ENCODE measurements around the gene IFI27L2.

Gene IFI27L2

DNA sequence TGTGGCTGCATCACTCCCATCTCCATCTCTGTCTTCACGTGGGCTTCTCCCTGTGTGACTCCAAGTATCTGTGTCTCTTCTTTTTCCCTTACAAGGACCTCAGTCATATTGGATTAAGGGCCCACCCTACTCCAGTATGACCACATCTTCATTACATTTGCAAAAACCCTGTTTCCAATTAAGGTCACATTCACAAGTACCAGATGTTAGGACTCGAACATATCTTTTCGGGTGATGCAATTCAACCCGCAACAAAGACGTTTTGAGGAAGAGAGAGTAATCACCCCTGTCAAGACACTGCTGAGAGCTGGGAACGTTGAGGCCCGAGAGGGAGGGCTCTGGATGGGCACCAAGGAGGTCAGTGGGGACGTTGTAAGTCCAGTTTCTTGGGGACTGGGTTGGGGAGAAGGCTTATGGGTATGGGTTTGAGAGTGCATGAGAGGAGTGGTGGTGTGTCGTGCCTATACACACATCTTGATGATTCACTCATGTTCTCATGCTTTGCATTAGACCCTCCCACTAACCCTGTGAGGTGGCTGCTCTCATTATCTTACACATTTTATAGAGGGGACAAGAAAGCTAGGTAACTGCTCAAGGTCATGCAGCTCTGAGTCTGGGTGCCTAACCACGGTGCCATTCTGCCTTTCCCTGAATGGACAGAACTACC lies 30.9 kb downstream of the IFI27L2 start:
- no peak for DNase-seq

DNA sequence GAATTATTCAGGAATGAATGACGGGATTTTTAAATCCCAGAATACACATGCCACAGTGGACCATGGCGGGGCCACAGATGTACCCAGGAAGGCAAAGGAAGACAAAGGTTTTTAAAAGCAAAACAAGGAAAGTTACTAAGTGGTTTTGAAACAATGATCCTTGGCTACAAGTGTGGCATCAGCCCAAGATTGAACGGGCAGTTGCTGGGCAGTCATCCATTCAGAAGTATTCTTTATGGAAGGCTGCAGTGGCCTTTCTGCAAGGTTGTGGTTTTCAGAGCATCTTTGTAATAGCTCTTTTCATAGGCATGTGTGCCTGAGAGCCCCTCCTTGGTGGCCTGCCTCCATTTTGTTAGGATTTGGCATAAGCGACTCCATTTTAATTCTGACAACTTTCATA lies 32.3 kb downstream of the IFI27L2 start:
- no peak for DNase-seq

DNA sequence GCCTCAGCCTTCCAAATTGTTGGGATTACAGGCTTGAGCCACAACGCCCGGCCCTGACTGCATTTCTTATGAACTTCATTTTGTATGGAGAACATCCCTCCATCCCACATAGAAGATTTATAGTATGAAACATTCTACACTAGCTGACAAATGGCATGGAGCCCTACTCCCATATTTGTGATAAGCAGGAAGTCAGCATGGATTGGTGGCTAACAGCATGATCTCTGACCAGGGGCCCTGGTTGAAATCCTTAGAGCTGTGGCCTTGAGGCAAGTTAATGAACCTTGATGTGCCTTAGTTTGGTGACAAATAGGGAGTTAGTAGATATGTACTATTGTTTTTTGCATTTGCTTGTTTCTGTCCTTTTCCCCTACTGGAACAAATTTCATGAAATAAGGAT lies 36.0 kb downstream of the IFI27L2 start:
- DNase-seq: no peak

DNA sequence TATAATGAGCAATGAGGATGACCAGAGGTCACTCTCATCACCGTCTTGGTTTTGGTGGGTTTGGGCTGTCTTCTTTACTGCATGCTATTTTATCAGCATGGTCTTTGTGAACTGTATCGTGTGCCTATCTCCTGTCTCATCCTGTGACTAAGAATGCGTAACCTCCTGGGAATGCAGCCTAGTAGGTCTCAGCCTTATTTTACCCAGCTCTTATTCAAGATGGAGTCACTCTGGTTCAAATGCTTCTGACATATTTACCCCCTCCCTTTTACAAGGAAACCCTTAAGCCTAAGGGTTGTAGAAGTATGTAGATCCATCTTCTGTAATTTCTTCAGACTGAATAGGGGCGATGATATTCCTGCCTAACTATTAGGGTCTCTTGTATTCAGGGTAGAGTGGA lies 39.9 kb downstream of the IFI27L2 start:
- DNase-seq: no peak

DNA sequence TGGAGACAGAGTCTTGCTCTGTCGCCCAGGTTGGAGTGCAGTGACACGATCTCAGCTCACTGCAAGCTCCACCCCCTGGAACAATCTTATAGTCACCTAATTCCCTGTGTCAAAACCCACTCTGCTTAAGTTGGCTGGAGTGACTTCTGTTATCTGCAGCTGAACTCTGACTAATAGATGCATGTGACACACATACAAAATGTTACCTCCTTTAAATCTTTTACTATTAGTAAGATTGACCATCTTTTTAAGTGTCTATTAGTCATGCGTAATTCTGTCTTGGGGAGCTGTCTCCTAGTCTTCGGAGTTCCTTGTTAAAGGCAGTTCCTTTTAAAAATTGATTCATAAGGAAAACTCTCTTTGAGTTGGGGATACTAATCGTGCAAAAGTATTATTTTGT lies 40.9 kb downstream of the IFI27L2 start:
- DNase-seq: no peak

DNA sequence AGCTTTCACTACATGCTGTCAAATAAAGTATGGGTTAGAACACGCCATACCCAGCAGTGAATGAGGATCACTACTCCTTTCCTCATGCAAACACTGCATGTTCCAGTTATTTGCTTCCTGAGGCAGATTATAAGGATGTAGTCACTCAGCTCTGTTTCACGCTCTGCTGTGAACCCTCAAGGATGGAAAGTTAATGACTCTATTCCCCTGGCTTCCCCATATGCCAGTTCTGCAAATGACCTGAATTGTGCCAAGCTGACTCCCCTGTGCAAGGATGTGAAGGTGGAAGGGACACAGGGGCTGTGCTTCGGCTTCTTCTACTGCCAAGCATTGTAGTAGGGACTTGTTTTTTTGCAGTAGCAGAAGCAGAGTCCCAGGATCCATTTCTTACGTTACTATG lies 41.5 kb downstream of the IFI27L2 start:
- DNase-seq: no peak

DNA sequence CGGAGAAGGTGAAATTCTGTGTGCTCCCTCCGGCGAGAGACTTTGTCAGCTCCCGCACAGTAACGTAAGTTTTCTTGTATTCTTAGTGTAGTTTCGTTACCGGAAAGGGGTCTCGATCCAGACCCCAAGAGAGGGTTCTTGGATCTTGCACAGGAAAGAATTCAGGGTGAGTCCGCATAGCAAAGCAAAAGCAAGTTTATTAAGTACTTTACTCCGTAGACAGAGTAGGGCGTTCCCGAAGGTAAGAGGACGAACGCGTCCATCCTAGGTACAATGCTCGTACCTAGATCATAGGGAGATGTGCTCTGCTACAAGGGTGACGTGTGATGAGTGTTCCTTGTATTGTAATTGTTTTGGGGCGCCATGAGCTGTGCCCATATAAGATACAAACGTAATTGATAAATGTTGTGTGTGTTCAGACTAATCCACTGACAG lies 48.0 kb downstream of the IFI27L2 start:
- DNase-seq: no peak

DNA sequence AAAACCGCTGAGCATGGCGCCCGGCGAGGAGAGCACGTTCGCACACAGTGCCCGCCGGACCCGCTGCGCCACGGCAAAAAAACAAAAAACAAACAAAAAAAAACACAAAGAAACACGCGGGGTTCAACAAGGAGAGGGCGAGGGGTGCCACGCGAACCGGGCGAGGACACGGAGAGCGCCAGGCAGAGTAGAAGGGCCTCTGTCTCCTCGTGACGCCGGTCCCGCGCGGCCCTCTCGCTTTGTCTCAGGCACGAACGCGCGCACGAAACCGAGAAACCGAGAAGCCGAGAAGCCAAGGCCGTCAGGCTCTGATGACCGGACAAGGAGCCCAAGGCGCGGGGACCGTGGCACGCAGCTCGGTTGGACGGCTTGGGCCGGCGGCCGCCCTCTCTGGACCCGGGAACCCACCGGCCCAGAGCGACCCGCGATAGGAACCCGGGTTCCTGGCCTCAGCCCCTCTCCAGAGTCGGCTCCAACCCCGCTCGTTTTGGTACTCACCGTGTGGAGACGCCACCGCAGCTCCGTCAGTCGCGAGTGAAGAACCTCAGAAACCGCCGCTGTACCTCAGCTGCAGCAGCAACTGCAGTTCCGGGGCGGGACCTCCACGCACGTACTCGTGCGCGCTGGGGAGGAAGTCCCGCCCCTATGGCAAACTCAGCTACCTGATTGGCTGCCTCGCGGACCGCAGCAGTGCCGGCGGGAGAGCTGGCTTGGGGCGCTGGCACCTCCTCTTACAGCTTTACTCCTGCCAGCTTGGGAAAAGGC lies 48.6 kb downstream of the IFI27L2 start, which contains the start of the genes DDX24 and IFI27L1:
Gene DDX24, minus strand, starts transcription at position 582 of the 765 bp plus-strand sequence. CDS start 1,460 bp downstream, outside the sequence.
Gene IFI27L1, plus strand, starts transcription at position 690 of the 765 bp plus-strand sequence. CDS start 15,628 bp downstream, outside the sequence.
- peak; percentile 86 for DNase-seq

DNA sequence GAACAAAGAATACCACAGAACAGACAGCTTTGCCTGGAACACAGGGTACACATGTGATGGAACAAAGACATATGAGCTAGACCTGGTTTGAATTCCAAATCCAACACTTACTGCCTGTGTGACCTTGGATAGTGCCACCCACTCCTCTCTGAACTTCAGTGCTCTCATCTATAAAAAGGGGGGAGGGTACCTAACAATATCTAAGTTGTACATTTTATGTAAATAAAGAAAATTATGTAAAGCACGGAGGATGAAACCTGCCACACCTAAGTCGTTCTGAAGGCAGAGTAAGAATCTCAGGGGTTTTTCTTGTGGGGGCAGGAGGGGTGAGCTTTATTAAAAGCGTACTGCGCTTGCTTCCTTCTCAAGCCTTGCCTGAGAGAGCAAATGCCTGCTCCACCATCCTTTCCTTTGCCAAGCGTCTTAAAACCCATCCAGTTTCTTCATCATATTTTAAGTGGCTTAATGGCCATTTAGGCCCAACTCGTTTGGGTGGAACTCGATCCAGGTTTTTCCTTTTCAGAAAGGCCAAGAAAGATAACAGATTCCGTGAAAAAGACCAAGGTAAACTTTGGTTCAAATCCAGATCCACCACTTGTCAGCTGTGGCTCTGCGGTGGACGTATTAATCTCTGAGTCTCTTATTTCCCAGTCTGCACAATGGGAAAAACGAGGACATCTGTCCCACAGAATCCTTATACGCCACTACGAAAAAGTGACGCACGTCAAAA lies 49.3 kb downstream of the IFI27L2 start:
- DNase-seq: no peak

DNA sequence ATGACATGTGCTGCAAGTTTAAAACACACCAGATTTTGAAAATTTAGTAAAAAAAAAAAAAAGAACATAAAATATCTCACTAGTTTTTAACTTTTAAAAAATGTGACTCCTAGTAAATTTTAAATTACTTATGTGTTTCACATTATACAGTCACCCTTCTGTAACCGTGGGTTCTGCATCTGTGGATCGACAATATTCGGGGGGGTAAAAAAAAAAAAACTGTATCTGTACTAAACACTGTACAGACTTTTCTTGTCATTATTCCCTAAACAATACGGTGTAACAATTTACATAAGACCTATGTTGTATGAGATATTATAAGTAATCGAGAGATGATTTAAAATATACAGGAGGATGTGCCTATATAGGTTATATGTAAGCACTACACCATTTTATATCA lies 51.6 kb downstream of the IFI27L2 start:
- DNase-seq: no peak
